GM19328 (cell line): ENCODE results near the gene R3HDM2.
"Not testable (repeated sequence)": the region's sequence is repeated elsewhere in the genome, so short reads cannot be mapped to it uniquely, and the experiment has no call there.

ENCODE experiments used
- ATAC-seq: cut with Tn5 transposase; IDR thresholded peaks from one replicate; pipeline ENCODE4 v1.9.1; 2021; ENCODE audit warnings: mild to moderate bottlenecking, moderate library complexity; ENCODE audit not compliant: unreplicated experiment

The R3HDM2 gene

GRCh38 chr12:57429473-57430111 is 1.3 kb downstream of the R3HDM2 start:
- no peak for ATAC-seq

GRCh38 chr12:57428965-57429364 is 1.9 kb downstream of the R3HDM2 start:
- no peak for ATAC-seq

DNA sequence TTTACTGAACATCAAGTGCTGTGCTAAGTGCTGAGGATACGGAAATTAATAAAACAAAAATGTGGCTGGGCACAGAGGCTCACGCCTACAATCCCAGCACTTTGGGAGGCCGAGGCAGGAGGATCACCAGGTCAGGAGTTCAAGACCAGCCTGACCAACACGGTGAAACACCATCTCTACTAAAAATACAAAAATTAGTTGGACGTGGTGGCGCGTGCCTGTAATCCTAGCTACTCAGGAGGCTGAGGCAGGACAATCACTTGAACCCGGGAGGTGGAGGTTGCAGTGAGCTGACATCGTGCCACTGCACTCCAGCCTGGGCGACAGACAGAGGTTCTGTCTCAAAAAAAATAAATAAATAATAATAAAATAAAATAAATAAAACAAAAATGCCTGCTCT is 3.9 kb downstream of the R3HDM2 start:
- ATAC-seq = not testable (repeated sequence)

- ATAC-seq = no peak
These were observed 10.4 kb downstream of the R3HDM2 start for GRCh38 chr12:57420482-57420881.

GRCh38 chr12:57419495-57419894 is 11.3 kb downstream of the R3HDM2 start:
- ATAC-seq = no peak

- ATAC-seq = no peak
These were observed 12.6 kb downstream of the R3HDM2 start for GRCh38 chr12:57418255-57418654.

DNA sequence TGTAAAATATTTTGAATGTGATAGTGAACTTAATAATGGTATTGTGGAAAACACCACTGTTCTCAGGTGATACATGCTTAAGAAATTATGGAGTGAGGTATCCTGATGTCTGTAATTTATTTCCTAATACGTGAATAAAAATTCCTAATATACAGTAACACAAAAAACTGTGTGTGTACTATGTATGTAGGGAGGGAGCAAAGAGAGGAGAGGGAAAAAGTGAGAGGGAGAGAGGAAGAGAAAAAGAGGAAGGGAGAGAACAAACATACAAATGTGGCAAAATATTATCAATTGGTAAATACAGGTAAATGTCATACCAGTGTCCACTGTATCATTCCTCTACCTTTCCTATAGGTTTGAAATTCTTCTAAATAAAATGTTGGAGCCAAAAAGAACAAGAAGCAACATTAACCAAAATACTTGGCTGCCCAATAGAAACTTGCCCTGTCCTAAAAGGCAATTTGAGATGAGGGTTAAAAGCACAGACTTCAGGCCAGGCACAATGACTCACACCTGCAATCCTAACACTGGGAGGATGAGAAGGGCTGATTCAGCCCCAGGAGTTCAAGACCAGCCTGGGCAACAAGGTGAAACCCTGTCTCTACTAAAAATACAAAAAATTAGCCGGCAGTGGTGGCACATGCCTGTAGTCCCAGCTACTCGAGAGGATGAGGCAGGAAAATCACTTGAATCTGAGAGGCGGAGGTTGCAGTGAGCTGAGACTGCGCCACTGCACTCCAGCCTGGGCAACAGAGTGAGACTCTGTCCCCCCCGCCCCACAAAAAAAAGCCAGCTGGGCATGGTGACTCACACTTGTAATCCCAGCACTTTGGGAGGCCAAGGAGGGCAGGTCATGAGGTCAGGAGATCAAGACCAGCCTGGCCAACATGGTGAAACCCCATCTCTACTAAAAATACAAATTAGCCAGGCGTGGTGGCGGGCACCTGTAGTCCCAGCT is 14.5 kb downstream of the R3HDM2 start:
- no peak for ATAC-seq

GRCh38 chr12:57415088-57415487 is 15.8 kb downstream of the R3HDM2 start:
- no peak for ATAC-seq

GRCh38 chr12:57414160-57414559 is 16.7 kb downstream of the R3HDM2 start:
- not testable (repeated sequence) for ATAC-seq

DNA sequence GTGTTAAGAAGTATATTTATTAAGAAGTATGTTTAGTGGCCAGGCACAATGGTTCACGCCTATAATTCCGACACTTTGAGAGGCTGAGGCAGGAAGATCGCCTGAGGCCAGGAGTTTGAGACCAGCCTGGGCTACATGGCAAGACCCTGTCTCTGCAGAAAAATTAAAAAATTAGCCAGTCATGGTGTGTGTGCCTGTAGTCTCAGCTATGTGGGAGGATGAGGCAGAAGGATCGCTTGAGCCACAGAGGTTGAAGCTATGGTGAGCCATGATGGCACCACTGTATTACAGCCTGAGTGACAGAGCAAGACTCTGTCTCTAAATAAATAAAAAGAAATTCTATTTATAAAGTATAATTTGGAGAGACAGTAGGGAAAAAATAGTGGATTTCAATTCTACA is 20.3 kb downstream of the R3HDM2 start:
- ATAC-seq = no peak

- ATAC-seq = no peak
These were observed 25.7 kb downstream of the R3HDM2 start for GRCh38 chr12:57404966-57405640.

GRCh38 chr12:57402156-57402555 is 28.7 kb downstream of the R3HDM2 start:
- not testable (repeated sequence) for ATAC-seq

GRCh38 chr12:57401165-57401564 is 29.7 kb downstream of the R3HDM2 start:
- no peak for ATAC-seq

DNA sequence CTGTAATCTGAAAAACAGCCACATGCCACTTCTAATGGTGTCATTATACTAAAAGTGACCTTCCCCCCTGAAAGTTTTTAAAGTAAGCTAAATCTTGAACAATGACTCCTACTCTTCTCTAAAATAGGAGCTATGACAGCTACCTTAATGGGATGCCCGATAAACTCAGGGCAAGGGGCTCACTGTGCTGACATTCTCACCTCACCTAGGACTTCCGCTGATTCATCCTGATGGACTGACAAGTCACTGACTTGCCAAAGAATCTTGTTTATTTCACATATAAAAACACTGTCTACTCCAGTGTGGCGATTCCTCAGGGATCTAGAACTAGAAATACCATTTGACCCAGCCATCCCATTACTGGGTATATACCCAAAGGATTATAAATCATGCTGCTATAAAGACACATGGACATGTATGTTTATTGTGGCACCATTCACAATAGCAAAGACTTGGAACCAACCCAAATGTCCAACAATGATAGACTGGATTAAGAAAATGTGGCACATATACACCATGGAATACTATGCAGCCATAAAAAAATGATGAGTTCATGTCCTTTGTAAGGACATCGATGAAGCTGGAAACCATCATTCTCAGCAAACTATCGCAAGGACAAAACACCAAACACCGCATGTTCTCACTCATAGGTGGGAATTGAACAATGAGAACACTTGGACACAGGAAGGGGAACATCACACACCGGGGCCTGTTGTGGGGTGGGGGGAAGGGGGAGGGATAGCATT is 31.0 kb downstream of the R3HDM2 start:
- ATAC-seq = not testable (repeated sequence)

GRCh38 chr12:57397441-57397840 is 33.4 kb downstream of the R3HDM2 start:
- no peak for ATAC-seq

DNA sequence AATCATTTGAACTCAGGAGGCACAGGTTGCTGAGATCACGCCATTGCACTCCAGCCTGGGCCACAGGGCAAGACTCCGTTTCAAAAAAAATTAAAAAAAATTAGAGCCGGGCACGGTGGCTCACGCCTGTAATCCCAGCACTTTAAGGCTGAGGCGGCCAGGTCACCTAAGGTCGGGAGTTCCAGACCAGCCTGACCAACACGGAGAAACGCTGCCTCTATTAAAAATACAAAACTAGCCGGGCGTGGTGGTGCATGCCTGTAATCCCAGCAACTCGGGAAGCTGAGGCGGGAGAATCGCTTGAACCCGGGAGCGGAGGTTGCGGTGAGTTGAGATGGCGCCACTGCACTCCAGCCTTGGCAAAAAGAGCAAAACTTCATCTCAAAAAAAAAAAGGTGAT is 35.7 kb downstream of the R3HDM2 start:
- ATAC-seq = no peak

GRCh38 chr12:57390174-57390573 is 40.7 kb downstream of the R3HDM2 start:
- no peak for ATAC-seq

GRCh38 chr12:57389033-57389432 is 41.8 kb downstream of the R3HDM2 start:
- no peak for ATAC-seq

- ATAC-seq = no peak
These were observed 42.4 kb downstream of the R3HDM2 start for GRCh38 chr12:57388425-57388824.

DNA sequence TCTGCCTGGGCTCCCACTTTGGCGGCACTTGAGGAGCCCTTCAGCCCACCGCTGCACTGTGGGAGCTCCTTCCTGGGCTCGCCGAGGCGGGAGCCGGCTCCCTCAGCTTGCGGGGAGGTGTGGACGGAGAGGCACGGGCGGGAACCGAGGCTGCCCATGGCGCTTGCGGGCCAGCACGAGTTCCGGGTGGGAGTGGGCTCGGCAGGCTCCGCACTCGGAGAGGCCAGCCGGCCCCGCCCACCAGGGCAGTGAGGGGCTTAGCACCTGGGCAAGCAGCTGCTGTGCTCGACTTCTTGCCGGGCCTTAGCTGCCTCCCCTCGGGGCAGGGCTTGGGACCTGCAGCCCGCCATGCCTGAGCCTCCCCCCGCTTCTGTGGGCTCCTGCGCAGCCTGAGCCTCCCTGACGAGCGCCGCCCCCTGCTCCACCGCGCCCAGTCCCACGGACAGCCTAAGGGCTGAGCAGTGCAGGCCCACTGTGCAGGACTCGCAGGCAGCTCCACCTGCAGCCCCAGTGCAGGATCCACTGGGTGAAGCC is 44.6 kb downstream of the R3HDM2 start:
- ATAC-seq = no peak

DNA sequence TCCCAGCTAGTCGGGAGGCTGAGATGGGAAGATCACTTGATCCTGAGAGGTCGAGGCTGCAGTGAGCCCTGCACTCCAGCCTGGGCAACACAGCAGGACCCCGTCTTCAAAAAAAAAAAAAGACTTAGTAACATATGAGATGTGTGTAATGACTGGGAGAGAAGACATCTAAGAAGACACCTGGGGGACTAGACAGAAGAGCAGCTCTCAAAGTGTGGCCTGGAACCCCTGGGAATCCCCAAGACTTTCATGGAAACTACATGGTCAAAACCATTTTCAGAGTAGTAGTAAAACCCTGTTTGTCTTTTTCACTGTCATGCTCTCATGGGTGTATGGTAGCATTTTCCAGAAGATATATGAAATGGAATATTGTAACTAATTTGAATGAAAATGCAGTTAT is 45.3 kb downstream of the R3HDM2 start:
- ATAC-seq = no peak
